Stimulated activated CD4-positive, alpha-beta T cell treated with anti-CD3 and anti-CD28 coated beads, Interleukin-4, amount 100 ng/mL, for 1 hour (primary cell): ENCODE results near the gene GRIK3.
A peak's percentile ranks its signal among the peaks of the same experiment; 100 is the strongest.
"Not testable (repeated sequence)": the region's sequence is repeated elsewhere in the genome, so short reads cannot be mapped to it uniquely, and the experiment has no call there.

Experiments used
- DNase-seq: peaks from one replicate; pipeline ENCODE4 v3.0.0-alpha.2; 2020

Gene GRIK3

DNA sequence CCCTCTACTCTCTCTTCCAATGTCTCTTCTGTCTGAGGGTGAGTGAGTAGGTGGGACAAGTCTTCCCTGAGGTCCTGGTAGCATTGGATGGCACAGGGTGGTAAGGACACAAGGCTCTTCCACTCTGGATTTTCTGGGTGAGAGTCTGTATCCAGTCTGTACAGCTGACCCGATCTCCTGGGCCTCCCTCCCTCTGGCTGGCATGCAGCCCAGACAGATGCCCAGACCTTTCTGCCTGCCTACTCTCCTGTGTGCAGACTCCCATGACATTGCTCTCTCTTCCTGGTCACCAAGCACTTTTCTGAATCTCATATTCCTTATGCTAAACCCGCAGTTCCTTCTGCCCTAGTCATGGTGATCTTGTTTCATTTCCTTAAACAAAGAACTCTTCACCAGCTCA lies 100.3 kb downstream of the GRIK3 start:
- no peak for DNase-seq

GRCh38 chr1:36927826-36928225 lies 106.5 kb downstream of the GRIK3 start:
- no peak for DNase-seq

GRCh38 chr1:36925251-36925650 lies 109.1 kb downstream of the GRIK3 start:
- no peak for DNase-seq

GRCh38 chr1:36924282-36924811 lies 110.0 kb downstream of the GRIK3 start:
- DNase-seq: peak; percentile 10

GRCh38 chr1:36922593-36923426 lies 111.5 kb downstream of the GRIK3 start:
- DNase-seq: no peak

DNA sequence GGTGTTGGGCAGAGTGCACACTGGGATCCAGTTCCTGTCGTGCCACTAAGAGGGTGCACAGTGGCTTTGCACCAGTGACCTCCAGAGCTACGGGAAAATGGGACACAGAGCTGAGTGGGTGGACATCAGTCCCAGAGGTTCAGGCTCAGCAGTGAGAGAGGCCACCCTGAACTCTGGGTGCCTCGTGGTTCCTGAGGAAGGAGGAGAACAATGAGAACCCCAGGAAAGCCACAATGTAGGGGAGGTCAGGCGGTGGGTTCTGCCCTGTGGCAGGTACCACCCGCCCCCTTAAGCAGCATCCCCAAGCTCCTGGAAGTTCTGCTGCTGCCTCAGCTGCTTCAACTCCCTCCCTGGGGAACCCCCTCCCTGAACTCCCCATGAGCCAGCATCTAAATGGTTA lies 112.2 kb downstream of the GRIK3 start:
- no peak for DNase-seq

GRCh38 chr1:36920801-36921405 lies 113.4 kb downstream of the GRIK3 start:
- DNase-seq: no peak

- DNase-seq: no peak
These were observed 113.9 kb downstream of the GRIK3 start for GRCh38 chr1:36920371-36920770.

- no peak for DNase-seq
These were observed 114.7 kb downstream of the GRIK3 start for GRCh38 chr1:36919491-36920145.

DNA sequence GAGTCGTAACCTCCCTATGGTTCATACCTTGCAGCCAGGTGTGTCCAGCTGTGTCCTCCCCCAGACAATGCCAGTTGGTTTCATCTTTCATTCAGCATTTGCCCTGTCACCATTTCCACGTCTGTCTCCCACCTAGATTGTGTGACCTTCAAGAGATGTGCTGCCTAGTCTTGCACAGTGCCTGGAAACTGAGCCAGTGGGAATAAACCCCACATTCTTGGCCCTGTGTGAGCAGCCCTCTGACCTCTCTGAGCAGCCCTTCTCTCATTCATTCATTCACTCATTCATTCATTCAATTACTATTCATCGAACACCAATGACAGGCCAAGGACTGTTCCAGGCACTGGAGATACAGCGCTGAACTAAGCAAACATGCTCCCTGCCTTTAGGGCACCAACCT lies 115.7 kb downstream of the GRIK3 start:
- no peak for DNase-seq

GRCh38 chr1:36916542-36916941 lies 117.8 kb downstream of the GRIK3 start:
- not testable (repeated sequence) for DNase-seq

- DNase-seq: no peak
These were observed 120.7 kb downstream of the GRIK3 start for GRCh38 chr1:36913484-36914060.

DNA sequence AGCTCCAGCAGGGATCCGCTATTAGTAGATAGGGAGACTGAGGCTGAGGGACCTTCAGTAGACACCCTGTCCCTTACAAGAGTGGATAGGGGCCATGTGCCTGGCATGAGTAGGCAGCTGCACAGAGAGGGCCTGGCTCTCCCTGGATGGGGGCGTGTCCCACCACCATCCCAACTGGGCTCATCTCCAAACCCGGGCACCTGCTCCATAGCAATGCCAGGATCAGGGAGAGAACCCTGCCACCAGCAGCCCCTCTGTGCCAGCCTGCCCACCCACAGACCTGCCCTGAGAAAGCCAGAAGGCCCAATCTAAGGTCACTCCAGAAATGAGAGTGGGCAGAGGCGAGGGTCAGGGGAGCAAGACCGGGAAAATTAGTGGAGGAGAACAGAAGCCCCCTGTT lies 121.3 kb downstream of the GRIK3 start:
- DNase-seq: no peak

DNA sequence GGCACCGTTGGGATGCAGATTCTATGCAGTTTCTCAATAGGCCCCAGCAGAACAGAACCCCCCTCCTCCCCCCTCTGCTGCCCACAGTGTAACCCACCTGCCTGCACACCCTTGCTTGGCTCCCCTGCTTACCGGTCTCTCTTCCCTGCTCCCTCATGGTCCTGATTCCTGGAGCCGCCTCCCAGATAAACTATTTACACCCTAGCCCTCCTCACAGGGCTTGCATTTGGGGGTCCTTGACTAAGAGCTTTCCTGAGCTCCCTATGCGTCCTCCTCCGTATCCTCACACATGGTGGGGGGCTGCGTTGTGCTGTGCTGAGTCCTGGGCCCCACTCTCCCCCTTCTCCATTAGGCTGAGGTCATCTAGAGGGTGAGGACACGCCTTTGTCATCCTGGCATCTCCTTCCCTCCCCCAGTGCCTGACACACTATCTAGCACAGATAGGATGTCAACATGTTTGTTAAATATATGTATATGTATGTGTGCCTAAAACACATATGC lies 121.9 kb downstream of the GRIK3 start:
- no peak for DNase-seq

DNA sequence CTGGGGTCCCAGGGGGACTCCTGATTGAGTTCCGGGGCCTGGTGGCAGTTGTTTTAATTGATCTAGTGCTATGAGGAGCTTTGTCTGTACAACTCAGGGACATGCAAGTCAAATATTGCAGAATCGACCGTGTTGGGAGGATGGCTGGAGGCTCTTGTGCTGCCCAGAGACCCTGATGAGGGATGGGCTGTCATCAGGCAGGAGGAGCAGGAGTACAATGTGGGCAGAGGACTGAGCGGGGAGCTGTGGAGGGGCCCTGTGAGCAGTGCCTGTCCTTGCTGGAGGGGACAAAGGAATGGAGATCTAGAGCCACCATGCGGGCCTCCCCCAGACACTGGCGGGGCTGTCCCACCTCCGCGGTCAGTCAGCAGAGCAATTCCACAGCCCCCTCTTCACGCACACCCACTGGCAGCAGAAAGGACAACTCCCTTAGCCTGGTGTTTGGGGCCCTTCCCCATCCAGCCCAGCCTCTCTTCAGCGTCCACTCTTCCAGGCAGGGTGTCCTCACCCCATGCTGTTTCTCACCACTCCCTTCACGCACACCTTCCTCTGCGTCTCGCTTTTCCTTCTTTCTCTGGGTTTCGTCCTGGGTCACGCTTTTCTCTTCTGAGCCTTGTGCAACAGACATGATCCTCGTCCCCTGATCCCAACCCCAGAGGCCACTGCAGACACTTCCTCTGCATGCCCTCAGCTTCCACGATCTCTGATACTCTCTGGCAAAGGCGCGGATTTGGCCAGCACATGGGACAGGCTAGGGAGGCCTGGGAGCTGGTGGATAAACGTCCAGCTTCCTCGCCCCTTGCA lies 122.6 kb downstream of the GRIK3 start:
- DNase-seq: no peak

DNA sequence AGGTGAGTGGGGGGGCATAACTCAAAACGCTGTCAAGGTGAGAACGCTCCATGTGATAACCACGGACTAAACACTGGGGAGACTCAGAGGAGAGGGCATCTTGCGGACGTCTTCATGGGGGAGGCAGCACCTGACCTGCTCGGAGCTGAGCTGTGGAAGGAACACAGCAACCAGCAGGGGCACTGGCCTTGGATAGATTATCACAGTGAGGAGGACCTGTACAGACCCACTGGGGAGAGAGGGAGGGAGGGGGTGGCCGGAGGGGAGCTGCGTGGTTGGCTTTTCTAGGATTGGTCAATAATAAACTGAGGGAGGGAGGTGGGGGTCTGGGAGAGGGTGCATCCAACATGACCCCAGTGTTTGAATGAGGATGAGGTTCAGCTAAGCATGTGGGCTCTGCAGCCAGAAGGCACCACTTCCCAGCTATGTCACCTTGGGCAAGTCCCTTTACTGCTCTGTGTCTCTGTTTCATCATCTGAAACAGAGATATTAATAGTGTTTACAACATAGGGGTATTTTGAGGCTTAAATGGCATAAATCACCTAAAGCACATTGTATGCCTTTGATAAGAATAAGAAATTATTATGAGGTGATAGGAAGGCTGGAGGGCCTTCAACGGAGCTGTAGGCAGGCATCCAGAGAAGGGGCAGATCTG lies 123.3 kb downstream of the GRIK3 start:
- DNase-seq: no peak

DNA sequence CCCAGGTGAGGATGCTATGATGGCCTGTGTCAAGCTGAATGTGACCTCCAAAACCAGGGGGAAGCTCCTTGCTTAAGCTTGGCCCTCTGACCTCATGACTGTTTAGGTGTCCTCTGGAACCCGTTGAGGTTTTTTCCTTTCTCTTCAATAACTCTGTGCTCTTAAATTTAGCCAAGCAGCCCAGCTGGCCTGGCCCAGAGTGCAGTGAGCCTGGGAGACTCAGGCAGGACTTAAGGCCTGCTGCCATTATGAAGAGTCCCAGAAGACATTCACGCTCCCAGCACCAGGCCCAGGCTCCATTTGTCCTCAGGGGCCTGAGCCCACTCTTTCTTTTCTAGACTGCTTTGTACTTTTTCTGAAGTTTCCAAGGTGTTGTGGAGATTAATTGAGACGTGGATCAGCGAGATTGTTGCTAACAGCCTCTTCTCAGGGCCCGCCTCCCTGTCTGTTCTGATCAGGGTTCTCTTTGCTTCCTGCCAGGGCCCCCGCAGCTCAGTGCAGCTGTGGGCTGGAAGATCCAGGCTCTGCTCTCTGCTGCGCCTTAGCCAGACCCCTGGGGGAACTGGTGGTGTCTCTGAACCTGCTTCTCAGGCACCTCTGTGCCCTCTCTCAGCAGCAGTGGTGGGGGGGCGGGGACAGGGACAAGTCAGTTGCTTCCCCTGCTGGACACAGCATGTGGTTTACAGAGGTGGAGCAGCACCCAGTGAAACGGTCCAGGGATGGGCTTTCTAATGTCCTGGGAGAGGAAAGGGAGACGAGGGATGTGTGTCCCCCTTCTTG lies 124.2 kb downstream of the GRIK3 start:
- no peak for DNase-seq

DNA sequence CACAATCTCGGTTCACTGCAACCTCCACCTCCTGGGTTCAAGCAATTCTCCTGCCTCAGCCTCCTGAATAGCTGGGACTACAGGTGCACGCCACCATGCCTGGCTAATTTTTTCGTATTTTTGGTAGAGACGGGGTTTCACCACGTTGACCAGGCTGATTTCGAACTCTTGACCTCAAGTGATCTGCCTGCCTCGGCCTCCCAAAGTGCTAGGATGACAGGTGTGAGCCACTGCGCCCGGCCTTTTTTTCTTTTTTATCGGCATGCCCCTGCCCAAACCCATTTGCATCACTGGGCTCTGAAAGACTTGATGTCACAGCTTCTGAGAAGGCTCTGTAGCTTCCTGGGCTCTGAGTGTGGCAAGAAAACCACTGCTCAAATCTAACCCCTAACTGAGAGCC lies 125.0 kb downstream of the GRIK3 start:
- DNase-seq: not testable (repeated sequence)

DNA sequence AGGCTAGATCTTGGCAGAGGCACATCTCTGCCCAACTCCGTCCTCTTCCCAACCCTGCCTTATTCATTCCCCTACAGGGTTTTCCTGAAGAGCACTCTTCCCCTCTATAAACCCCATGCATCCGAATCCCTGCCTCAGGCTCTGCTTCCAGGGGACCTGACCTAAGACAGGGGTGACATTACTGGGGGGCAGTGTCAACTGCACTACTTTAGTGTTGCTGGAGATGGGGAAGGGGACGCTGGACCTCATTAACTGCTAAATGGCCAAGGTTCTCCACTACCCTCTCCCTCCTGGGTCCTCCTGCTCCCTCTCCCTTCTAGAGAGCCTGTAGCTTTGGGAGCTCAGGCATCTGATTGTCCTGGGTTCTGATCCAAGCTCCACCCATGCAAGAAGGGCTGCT lies 126.2 kb downstream of the GRIK3 start:
- no peak for DNase-seq

- no peak for DNase-seq
These were observed 127.8 kb downstream of the GRIK3 start for GRCh38 chr1:36906555-36906954.

- DNase-seq: no peak
These were observed 128.4 kb downstream of the GRIK3 start for GRCh38 chr1:36905941-36906340.
